Measurements from ENCODE around the gene PDE6C.

PDE6C gene

GRCh38 chr10:93701866-93702209 is 89.5 kb downstream of the PDE6C start:
- H2AFZ ChIP-seq (ENCODE audit: low read length, unreplicated experiment): peak overlapping the region; percentile 86
- H3K79me2 ChIP-seq (ENCODE audit: control insufficient read depth, insufficient read depth, low read length, unreplicated experiment): peaks cover 11% of the 10 kb centered on the region
- H3K4me1 ChIP-seq (ENCODE audit: control insufficient read depth, insufficient read depth, low read length, unreplicated experiment): peaks cover 18% of the 10 kb centered on the region
- H3K27ac ChIP-seq (ENCODE audit: low read depth, low read length): peak overlapping the region; percentile 69
- peak overlapping the region; percentile 78 for H3K4me3 ChIP-seq (ENCODE audit: low read depth, low read length)
- peaks cover 12% of the 10 kb centered on the region for H3K36me3 ChIP-seq (ENCODE audit: insufficient read depth, low read length)
- H3K27me3 ChIP-seq (ENCODE audit: insufficient read depth, low read length): no peaks in the 10 kb centered on the region

GRCh38 chr10:93702210-93703001 is 90.1 kb downstream of the PDE6C start, which contains the start of gene FRA10AC1:
TSS of gene FRA10AC1 (minus strand) at chr10:93702592. CDS start at chr10:93700106, 2,486 bp downstream.
- H2AFZ ChIP-seq (ENCODE audit: low read length, unreplicated experiment): peak within 1 kb of the TSS; percentile 95
- H3K36me3 ChIP-seq (ENCODE audit: insufficient read depth, low read length): peaks cover 8% of the 10 kb centered on the region; the same call in 1 of the 2 replicates
- H3K27me3 ChIP-seq (ENCODE audit: insufficient read depth, low read length): no peaks in the 10 kb centered on the region
- H3K4me3 ChIP-seq (ENCODE audit: low read depth, low read length): peak within 1 kb of the TSS; percentile 78
- H3K79me2 ChIP-seq (ENCODE audit: control insufficient read depth, insufficient read depth, low read length, unreplicated experiment): peaks cover 11% of the 10 kb centered on the region
- peaks cover 18% of the 10 kb centered on the region for H3K4me1 ChIP-seq (ENCODE audit: control insufficient read depth, insufficient read depth, low read length, unreplicated experiment)
- H3K27ac ChIP-seq (ENCODE audit: low read depth, low read length): peak within 1 kb of the TSS; percentile 69

- Histone ChIP-seq H3K4me1 (ENCODE audit: control insufficient read depth, insufficient read depth, low read length, unreplicated experiment) (peaks cover 18% of the 10 kb centered on the region), H3K36me3 (ENCODE audit: insufficient read depth, low read length) (0 out of 2 replicates have a peak, but pooled peaks cover 8% of the 10 kb centered on the region), H3K79me2 (ENCODE audit: control insufficient read depth, insufficient read depth, low read length, unreplicated experiment) (peaks cover 11% of the 10 kb centered on the region), H2AFZ (ENCODE audit: low read length, unreplicated experiment) (peak overlapping the region; percentile 95), H3K4me3 (ENCODE audit: low read depth, low read length) (peak overlapping the region; percentile 78), H3K27ac (ENCODE audit: low read depth, low read length) (peak overlapping the region; percentile 69), H3K27me3 (ENCODE audit: insufficient read depth, low read length) (no peaks in the 10 kb centered on the region)
Observed at GRCh38 chr10:93703066-93703465, 90.7 kb downstream of the PDE6C start.

GRCh38 chr10:93703841-93704240 is 91.5 kb downstream of the PDE6C start:
- Histone ChIP-seq H3K27ac (ENCODE audit: low read depth, low read length) (no peak overlapping the region), H3K4me3 (ENCODE audit: low read depth, low read length) (peak overlapping the region; percentile 78), H3K36me3 (ENCODE audit: insufficient read depth, low read length) (0 out of 2 replicates have a peak, but pooled peaks cover 4% of the 10 kb centered on the region), H2AFZ (ENCODE audit: low read length, unreplicated experiment) (peak overlapping the region; percentile 87), H3K4me1 (ENCODE audit: control insufficient read depth, insufficient read depth, low read length, unreplicated experiment) (peaks cover 18% of the 10 kb centered on the region), H3K27me3 (ENCODE audit: insufficient read depth, low read length) (no peaks in the 10 kb centered on the region), H3K79me2 (ENCODE audit: control insufficient read depth, insufficient read depth, low read length, unreplicated experiment) (peaks cover 11% of the 10 kb centered on the region)

- Histone ChIP-seq H2AFZ (ENCODE audit: low read length, unreplicated experiment) (peak overlapping the region; percentile 87), H3K79me2 (ENCODE audit: control insufficient read depth, insufficient read depth, low read length, unreplicated experiment) (peaks cover 11% of the 10 kb centered on the region), H3K4me3 (ENCODE audit: low read depth, low read length) (no peak overlapping the region), H3K36me3 (ENCODE audit: insufficient read depth, low read length) (no peaks in the 10 kb centered on the region), H3K27ac (ENCODE audit: low read depth, low read length) (no peak overlapping the region), H3K4me1 (ENCODE audit: control insufficient read depth, insufficient read depth, low read length, unreplicated experiment) (peaks cover 18% of the 10 kb centered on the region), H3K27me3 (ENCODE audit: insufficient read depth, low read length) (no peaks in the 10 kb centered on the region)
Observed at GRCh38 chr10:93704451-93704850, 92.1 kb downstream of the PDE6C start.

- no peaks in the 10 kb centered on the region for H3K79me2 ChIP-seq (ENCODE audit: control insufficient read depth, insufficient read depth, low read length, unreplicated experiment)
Observed at GRCh38 chr10:93707623-93708022, 95.3 kb downstream of the PDE6C start.

GRCh38 chr10:93710333-93710909 is 98.1 kb downstream of the PDE6C start:
- H3K27ac ChIP-seq (ENCODE audit: low read depth, low read length): no peak overlapping the region
- peaks cover 4% of the 10 kb centered on the region for H3K4me1 ChIP-seq (ENCODE audit: control insufficient read depth, insufficient read depth, low read length, unreplicated experiment)
- no peaks in the 10 kb centered on the region for H3K27me3 ChIP-seq (ENCODE audit: insufficient read depth, low read length)
- H3K4me3 ChIP-seq (ENCODE audit: low read depth, low read length): no peak overlapping the region
- no peak overlapping the region for H2AFZ ChIP-seq (ENCODE audit: low read length, unreplicated experiment)
- H3K36me3 ChIP-seq (ENCODE audit: insufficient read depth, low read length): no peaks in the 10 kb centered on the region
- H3K79me2 ChIP-seq (ENCODE audit: control insufficient read depth, insufficient read depth, low read length, unreplicated experiment): no peaks in the 10 kb centered on the region

More at GRCh38 chr10:93707623-93708022, 95.3 kb downstream of the PDE6C start:
- H3K36me3 ChIP-seq (ENCODE audit: insufficient read depth, low read length): no peaks in the 10 kb centered on the region
- no peak overlapping the region for H3K4me3 ChIP-seq (ENCODE audit: low read depth, low read length)
- H3K27me3 ChIP-seq (ENCODE audit: insufficient read depth, low read length): no peaks in the 10 kb centered on the region
- H2AFZ ChIP-seq (ENCODE audit: low read length, unreplicated experiment): no peak overlapping the region
- peaks cover 8% of the 10 kb centered on the region for H3K4me1 ChIP-seq (ENCODE audit: control insufficient read depth, insufficient read depth, low read length, unreplicated experiment)
- H3K27ac ChIP-seq (ENCODE audit: low read depth, low read length): no peak overlapping the region

GRCh38 chr10:93711891-93712290 is 99.6 kb downstream of the PDE6C start:
- Histone ChIP-seq H3K36me3 (ENCODE audit: insufficient read depth, low read length) (no peaks in the 10 kb centered on the region), H3K4me3 (ENCODE audit: low read depth, low read length) (no peak overlapping the region), H3K79me2 (ENCODE audit: control insufficient read depth, insufficient read depth, low read length, unreplicated experiment) (no peaks in the 10 kb centered on the region), H3K27me3 (ENCODE audit: insufficient read depth, low read length) (no peaks in the 10 kb centered on the region), H3K27ac (ENCODE audit: low read depth, low read length) (no peak overlapping the region), H2AFZ (ENCODE audit: low read length, unreplicated experiment) (no peak overlapping the region), H3K4me1 (ENCODE audit: control insufficient read depth, insufficient read depth, low read length, unreplicated experiment) (peaks cover 4% of the 10 kb centered on the region)

GRCh38 chr10:93712593-93712992 is 100.3 kb downstream of the PDE6C start:
- no peak overlapping the region for H3K4me3 ChIP-seq (ENCODE audit: low read depth, low read length)
- H3K79me2 ChIP-seq (ENCODE audit: control insufficient read depth, insufficient read depth, low read length, unreplicated experiment): no peaks in the 10 kb centered on the region
- no peaks in the 10 kb centered on the region for H3K36me3 ChIP-seq (ENCODE audit: insufficient read depth, low read length)
- H2AFZ ChIP-seq (ENCODE audit: low read length, unreplicated experiment): no peak overlapping the region
- H3K4me1 ChIP-seq (ENCODE audit: control insufficient read depth, insufficient read depth, low read length, unreplicated experiment): peaks cover 4% of the 10 kb centered on the region
- no peak overlapping the region for H3K27ac ChIP-seq (ENCODE audit: low read depth, low read length)
- H3K27me3 ChIP-seq (ENCODE audit: insufficient read depth, low read length): peaks cover 2% of the 10 kb centered on the region; the same call in 1 of the 2 replicates

GRCh38 chr10:93715345-93715744 is 103.0 kb downstream of the PDE6C start:
- Histone ChIP-seq H2AFZ (ENCODE audit: low read length, unreplicated experiment) (no peak overlapping the region), H3K27me3 (ENCODE audit: insufficient read depth, low read length) (peaks cover 24% of the 10 kb centered on the region), H3K27ac (ENCODE audit: low read depth, low read length) (no peak overlapping the region), H3K36me3 (ENCODE audit: insufficient read depth, low read length) (no peaks in the 10 kb centered on the region), H3K79me2 (ENCODE audit: control insufficient read depth, insufficient read depth, low read length, unreplicated experiment) (no peaks in the 10 kb centered on the region), H3K4me3 (ENCODE audit: low read depth, low read length) (no peak overlapping the region), H3K4me1 (ENCODE audit: control insufficient read depth, insufficient read depth, low read length, unreplicated experiment) (peaks cover 4% of the 10 kb centered on the region)

Data from ACC112 (cell line).